Activated CD4-positive, alpha-beta T cell treated with anti-CD3 and anti-CD28 coated beads for 24 hours (primary cell): Measurements from ENCODE around the gene KDM4C.
"Not testable (repeated sequence)": the region's sequence is repeated elsewhere in the genome, so short reads cannot be mapped to it uniquely, and the experiment has no call there.

Experiments used
- DNase-seq, 2 donors: peaks; one replicate each; pipeline ENCODE4 v3.0.0-alpha.2; 2020; ENCODE audit warnings: low read depth in 2 of 2

KDM4C gene

DNA sequence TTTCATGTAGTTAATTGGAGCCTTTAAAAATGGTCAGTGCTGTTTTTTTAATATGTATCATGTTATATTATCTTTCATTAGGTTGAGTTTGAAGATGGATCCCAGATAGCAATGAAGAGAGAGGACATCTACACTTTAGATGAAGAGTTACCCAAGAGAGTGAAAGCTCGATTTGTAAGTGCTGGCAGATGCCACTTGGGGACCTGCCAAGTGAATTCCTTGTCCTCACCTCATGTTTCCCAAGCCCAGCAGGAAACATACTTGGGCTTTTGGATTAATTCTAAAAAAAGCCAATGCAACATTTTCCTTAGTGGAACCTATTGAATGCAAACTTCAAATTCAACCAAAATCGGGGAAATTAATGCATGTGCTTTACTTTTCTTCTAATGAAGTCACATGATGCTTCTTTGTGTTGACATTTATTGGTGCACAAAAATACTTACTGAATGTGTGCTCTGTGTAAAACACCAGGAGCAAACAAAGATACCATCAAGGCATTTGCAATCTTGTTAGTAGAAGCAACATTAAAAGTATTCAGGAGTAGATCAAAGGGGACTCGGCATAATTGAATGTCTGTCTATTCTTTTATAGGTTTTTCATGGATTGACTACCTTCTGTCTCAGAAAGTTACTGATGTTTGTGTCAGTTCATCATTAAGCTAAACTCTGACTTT, 412.1 kb downstream of the KDM4C start:
- DNase-seq = no peak

DNA sequence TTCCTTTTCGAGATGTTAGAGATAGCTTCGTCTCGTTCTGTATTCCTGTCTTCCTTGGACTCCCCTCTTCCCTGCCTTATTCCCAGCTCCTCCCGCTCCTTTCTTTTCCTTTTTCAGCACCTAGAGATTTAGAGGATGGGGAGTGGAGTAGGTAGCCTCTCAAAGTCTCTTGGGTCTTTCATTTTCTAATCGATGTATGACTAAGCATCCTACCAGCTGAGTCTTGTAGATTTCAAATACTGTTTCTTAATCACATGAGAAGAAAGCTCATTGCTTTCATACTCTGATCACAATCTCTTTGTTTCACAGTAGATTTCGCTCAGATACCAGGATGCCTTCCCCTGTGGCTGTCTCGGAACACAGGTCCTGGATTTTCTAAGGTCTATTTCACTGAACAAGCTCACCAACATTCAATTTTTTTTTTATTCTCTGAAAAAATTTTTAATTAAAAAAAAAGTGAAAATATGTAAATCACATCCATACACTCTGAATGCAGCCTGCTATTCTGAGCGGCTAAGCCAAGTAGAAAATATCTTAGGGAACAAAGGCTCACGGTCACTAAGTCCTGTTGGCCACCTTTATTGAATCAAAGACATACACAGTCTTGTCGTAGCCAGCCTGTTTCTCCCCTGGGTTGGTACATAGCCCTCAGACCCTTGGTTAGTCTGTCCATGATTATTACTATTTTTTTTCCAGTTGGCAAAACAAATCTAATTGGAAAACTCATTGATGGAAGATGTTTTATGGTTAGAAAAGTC, 413.8 kb downstream of the KDM4C start:
- no peak for DNase-seq

DNA sequence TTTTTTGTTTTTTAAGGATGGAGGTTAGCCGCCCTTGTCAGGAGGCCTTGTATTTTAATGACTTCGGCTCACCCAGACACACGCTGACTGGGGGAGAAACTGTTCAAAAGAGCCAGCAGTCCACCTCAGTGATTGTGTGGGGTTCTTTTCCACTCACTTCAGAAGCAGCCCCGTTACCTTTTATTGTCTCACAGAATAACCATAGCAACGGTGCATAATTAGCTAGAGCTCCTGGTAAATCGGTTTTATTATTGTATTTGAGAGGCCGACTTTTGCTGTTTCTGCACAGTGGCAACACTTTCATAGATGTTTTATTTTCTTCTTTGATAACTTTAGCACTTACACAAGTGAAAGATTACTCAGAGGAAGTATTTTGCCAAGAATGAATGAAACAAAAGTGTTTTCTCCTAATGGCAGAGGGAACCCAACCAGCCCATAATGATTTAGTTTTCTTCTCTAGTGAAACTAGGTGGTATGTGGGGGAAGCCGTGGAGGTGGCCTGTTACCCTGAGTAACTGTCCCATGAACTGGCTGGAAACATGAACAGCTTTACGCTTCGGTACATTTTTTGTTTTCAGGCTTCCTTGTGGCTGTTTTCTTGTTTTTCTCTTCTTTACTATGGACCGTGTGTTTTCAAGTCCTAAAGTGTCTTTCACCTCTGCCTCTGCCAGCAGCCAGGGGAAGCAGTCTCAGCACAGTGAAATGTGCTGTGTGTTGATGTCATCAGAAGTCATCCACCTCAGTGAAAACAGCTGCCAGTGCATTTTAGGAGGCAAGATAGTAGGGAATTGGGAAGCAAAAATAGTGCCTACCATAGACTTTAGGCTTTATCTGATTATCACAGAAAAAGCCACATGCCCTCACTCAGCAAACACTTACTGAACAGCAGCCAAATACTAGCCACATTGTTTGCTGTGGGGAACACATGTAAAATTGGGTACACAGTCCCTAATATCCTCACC, 414.7 kb downstream of the KDM4C start:
- DNase-seq = no peak

DNA sequence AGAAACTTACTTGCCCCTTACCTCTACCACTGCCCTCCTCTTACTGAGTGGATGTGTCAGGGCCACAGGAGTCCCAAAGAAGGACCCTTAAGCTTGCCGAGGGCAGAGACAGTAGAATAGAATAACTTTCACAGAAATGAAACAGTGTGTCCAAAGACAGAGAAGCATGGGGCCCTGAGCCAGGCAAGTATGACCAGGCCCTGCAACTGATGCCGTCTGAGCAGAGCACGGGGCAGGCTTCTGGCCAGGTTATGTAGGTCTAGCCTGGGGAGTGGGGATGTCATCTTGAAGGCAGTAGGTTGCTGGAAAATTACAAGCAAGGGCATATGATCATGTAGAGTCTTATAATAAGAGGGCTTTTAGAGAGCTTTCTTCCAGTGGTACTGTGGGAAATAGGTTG, 415.4 kb downstream of the KDM4C start:
- no peak for DNase-seq

DNA sequence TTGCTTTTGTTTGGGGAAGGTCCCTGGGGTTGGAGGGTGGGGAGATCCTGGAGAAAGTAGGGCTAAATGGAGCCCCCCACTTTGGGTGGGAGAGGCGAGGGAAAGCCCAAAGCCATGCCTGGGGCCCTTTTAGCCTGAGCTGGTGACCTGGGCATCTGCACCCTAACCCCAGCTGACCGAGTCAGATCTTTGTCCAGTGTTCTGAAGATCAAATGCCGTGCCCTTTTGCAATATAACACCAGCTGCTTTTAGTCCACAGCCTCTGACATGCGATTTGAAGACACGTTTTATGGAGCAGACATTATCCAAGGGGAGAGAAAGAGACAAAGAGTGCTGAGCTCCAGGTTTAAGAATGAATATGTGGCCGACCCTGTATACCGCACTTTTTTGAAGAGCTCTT, 416.5 kb downstream of the KDM4C start:
- DNase-seq = no peak

DNA sequence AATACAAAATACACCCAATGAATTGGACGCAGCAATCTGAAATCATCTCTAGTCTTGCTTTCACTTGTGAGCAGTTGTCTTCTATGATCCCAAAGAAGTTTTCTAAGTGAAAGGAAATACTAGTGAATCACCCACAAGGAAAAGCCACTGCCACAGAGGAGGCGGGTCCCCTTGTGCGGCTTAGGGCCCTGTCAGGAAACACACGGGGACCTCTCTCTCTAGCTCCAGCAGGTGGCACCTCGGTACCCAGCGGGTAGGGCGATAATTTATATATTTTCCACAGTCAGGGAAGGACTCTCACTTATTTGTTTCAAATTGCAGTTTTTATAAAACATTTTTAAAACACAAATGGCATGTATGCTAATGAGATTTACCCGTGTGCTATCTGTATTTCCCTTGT, 417.1 kb downstream of the KDM4C start:
- DNase-seq = no peak

DNA sequence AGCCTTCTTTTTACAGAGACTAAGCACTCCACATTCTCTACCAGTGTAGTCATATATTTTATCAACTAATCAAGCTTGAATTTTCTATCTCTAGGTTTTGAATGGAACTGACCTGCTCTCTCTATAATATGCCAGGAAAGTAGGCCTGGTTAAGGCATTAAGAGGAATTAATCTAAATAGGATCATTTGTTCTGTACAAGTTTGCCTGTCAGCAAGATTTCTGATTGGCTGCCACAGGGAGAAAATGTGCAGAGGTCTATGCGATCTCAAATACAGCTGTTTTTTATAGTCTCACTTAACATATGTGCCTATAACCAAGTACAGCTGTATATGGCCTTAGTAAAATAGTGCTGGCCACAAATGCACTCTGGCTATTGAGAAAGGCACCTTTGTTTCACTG, 418.8 kb downstream of the KDM4C start:
- DNase-seq = no peak

DNA sequence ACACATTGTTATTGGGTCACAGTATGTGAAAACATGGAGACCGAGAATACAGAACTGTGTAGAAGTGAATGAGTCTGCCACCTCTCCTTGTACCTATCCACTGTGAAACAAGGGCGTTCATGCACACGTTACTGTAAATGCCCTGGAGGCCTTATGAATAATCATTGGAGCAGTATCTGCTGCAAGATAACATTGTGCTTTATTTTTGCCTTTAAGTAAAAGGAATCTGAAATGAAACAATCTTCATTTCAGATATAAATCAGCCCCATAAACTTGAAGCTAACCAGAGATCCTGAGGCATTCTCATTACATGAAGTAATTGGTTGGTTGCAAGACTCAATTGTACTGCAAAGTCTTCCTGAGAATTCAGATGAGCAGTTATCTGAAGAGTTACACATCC, 419.6 kb downstream of the KDM4C start:
- DNase-seq = no peak

DNA sequence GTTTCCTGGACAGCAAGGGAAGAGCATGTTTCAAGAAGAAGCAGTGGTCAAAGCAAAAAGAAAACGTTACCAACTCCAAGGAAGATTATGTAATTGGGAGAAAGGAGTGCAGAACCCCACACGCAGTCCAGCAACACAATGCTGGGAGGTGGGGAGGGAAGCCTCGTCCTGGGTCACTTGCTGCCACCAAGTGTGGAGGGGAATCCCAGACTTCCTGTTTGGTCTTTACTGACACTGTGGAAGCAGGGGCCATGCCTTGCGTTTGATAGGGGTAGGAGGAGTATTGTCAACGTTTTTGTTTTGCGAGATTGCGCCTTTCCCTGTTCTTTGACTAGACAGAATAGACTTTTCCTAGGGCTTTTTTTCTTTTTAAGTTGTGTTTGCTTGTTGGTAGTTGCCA, 421.0 kb downstream of the KDM4C start:
- no peak for DNase-seq

DNA sequence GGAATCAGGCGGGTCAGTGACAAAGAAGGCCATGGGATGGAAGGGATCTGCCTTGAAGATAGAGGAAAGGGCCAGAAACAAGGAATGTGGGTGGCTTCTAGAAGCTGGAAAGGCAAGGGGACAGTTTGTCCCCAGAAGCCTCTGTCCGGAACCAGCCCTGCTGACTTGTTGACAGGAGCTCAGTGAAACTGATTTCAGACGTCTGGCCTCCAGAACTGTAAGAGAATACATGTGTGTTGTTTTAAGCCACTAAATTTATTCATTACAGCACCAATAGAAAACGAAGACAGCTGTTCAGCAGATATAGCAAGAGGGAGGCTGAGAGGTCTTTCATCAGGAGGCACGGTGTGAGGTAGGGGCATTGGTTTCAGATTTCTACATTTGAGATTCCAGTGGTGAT, 422.5 kb downstream of the KDM4C start:
- DNase-seq = no peak

DNA sequence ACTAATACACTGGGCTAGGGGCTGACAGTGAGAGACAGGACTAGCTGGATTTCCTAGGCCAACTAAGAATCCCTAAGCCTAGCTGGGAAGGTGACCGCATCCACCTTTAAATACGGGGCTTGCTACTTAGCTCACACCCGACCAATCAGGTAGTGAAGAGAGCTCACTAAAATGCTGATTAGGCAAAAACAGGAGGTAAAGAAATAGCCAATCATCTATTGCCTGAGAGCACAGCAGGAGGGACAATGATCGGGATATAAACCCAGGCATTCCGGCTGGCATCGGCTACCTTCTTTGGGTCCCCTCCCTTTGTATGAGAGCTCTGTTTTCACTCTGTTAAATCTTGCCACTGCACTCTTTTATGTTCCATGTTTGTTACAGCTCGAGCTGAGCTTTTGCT, 425.4 kb downstream of the KDM4C start:
- not testable (repeated sequence) for DNase-seq

DNA sequence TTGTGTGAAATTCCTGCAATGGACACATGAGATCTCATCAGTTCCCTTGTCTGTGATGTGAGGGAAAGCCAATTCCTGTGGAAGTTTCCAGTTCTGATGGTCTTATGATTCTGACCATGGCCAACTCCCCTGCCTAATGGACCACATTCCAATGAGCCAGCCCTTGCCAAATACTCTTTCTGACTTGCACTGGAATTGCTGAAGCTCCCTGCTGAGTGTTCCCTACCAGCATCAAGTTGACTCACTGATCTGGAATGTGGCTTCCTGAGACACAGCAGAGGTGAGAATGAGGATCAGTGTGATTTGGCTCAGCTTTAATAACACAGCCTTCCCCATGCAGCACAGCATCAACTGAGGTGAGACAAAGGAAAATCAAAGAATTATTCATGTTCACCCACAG, 427.8 kb downstream of the KDM4C start:
- DNase-seq = no peak

DNA sequence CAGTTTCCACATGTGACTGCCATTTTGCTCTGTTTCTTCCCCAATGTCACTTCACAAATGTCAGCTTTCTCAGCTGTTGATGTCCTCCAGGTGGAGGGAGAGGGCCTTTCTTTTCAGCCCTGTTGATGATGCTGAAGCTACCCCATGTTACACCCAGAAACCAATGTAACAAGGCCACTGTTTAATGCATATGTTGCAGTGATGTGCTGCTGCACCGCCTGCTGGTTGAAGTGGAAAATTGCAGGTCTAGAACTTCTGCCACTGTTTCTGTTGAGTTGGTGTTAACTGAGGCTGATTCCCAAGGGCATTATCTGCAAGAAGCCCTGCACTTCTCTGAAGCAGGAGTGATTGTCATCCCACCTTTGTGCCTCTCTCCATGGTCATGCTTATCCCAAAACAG, 428.4 kb downstream of the KDM4C start:
- DNase-seq = no peak

DNA sequence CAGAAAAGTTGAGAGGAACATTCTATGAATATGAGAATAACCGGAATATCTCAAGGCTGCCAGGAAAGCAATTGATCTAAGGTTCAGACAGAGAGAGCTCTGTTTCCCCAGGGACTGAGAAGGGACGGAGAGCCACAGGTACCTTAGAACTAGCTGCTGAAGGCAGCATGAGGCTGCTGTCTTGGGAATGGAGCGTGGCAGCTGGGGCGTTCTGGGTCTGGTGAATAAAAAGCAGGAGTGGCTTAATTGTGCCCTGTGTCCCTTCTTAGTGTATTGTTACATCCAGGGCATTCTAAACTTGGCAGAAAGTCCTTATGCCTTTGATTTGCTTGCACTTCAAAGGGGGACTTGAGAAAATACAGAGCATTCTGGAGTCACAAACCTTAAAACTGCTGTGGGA, 434.5 kb downstream of the KDM4C start:
- no peak for DNase-seq

DNA sequence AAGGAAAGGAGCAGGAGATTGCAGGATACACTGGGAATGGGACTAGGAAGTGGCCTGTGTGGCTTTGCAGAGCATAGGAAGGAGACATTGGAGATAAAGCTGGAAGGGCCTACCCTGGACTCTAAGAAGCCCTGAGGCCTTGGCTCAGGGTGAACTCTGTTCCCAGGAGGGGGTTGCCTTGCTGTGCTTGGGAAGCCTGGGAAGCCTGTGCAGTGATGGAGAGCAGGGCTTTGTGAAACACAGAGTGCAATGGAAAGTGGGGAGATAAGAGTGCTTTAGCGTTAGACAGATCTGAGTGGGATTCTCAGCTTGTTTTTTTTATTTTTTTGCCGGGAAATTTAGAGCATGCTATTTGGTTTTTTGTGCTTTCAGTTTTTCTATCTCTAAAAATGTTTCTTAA, 437.8 kb downstream of the KDM4C start:
- no peak for DNase-seq

DNA sequence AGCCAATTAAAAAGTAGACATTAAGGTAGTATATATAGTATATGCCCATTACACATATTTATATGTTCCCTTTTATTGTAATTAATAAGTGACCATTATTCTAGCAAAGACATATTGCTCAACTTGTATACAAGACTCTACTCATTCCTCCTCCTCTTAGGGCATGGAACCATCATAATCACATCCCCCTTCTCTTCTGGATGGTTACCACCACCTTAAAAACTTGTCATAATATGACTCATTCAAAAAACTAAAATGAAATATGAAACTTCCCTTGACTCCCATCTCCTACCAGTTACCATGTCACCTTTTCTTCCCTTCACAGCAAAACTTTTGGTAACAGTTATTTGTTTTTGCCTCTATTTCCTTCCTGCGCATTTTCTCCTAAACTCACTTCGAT, 438.7 kb downstream of the KDM4C start:
- DNase-seq = no peak

DNA sequence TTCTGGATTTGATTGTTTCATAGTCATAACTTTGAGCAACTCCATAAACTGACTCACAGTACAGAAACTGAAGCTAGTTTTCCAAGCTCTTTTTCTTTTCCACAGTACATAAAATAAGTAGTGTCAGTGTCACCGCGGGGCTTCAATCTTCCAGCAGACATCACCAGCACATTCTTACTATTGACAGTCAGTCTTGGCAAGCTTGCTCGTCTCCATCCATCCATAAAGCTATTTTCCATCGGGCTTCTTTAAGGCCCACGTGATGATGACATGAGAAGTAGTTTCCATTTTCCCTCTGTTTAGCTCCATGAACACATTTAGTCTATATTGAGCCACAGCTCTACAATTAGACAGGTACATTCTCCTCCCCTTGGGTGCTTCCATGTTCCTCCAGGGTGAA, 443.4 kb downstream of the KDM4C start:
- no peak for DNase-seq

DNA sequence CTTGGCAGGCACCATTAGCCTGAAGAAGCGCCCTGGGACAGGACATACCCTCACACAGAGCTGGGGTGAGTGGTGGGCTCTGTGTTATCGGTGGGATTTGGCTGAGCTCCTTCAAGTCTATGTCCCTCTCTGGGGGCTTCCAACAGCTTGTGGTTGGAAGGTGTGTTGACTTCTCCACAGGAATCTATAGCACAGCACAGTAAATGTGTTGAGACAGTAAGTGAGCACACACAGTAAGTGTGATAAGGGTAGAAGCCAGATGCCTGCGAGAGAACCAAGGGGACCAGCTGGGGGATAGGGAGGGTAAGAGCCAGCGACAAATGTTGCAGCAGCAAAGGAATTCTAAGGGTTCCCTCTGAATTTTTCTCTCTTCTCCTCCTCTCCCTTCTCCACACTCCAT, 448.0 kb downstream of the KDM4C start:
- DNase-seq = no peak

DNA sequence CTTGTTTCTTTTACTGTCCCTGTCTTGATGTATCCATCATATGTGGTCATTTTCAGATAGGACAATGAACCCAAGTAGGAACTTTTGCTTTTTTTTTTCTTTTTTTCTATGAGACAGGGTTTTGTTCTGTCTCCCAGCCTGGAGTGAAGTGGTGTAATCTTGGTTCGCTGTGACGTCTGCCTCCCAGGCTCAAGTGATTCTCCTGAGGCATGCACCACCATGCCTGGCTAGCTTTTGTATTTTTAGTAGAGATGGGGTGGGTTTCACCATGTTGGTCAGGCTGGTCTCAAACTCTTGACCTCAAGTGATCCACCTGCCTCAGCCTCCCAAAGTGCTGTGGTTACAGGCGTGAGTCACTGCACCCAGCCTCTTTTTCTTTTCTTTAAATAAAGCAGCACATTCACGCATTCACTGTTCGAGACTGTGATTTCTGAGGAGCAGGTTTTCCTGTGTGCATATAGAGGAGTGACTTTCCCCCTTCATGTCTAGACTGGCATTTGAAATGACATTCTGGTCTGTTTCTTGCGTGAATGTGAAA, 448.5 kb downstream of the KDM4C start:
- no peak for DNase-seq

DNA sequence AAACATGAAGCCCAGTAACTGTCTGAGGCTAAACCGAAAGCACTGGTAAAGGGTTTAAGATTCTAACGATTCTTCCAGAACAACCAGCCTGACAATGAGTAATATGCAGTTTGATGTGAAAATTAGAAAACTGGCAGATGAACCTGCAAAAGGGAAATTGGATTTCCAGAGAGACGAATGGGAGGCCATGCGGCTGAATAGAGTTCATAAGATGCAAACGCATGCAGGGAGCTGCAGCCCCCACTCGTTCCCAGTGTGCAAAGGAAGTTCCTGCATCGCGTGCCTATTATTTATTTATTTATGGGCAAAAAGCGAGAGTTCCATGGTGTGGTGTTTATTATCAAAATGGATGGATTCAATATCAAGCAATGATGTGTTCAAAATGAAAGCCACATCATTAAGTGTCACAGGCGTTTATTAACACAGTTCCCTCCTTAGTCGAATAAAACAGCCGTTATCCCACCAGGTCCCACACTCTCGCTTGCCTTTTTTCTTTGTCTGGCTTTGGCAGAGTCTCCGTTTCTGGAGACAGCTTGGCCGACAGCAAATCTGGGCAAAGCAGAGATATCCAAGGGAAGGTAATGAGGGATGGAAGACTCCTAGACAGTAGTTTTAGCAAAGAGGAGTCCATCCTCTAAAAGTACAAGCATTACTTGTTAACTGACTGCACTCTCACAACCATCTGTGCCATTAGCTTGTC, 451.4 kb downstream of the KDM4C start:
- DNase-seq = no peak

DNA sequence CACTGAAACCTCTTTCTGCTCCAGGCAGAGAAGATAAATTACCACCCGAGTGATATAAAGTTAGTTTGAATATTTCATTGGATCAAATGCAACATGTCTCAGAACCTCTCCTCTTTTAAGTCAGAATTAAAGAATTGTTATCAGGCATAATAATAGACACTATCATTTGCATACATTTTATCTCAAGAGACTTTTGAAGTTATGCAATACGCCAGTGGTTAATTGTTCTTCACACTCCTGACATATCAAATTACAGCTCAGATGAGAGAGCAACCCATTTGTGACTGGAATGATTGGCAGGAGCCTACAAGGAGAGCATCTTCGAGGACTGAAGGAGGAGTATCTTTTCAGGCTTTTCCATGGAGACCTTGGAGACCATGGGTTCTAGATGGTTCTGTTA, 452.2 kb downstream of the KDM4C start:
- DNase-seq = no peak
